ENCODE results near the gene RASSF5.

Gene RASSF5

GRCh38 chr1:206518206-206518605 is 10.9 kb downstream of the RASSF5 start:
- DNase-seq, result no peak

DNA sequence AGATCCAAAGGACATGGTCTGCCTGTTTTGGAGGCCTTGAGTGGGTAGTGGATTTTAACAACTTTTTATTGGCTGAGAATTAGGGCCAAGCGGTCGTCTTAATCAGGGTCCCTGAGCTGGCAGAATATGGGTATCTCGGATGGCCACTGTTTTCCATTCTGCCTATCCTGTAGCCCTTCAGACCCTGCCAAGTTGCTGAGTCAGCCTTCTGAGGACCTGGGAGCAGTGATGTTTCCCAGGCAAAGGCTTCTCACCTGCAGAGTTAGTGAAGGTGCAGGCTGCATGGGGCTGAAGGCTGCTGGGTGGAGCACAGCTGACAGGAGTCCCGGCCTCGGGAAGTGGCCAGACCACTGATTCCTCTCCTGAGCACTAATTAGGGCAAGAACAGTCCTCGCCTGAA is 11.4 kb downstream of the RASSF5 start:
- DNase-seq, result no peak

DNA sequence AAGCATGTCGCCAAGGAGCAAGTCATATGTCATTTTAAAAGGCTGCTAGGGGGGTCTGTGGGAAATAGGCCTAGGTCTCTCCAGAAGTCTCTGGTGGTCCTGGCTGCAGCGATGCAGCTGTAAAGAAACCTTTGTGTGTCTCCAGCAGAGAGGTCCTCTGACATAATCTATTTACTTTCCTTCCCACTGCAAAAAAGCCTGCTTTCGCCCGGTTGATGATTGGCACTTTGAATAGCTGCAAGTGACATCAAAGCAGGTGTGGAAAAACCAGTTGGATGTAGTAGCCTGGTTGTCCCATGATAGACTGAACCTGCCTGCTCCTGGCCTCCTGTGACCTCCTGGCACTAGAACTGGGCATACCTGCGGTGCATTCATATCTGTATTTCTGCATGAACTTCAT is 13.8 kb downstream of the RASSF5 start:
- DNase-seq, result no peak

DNA sequence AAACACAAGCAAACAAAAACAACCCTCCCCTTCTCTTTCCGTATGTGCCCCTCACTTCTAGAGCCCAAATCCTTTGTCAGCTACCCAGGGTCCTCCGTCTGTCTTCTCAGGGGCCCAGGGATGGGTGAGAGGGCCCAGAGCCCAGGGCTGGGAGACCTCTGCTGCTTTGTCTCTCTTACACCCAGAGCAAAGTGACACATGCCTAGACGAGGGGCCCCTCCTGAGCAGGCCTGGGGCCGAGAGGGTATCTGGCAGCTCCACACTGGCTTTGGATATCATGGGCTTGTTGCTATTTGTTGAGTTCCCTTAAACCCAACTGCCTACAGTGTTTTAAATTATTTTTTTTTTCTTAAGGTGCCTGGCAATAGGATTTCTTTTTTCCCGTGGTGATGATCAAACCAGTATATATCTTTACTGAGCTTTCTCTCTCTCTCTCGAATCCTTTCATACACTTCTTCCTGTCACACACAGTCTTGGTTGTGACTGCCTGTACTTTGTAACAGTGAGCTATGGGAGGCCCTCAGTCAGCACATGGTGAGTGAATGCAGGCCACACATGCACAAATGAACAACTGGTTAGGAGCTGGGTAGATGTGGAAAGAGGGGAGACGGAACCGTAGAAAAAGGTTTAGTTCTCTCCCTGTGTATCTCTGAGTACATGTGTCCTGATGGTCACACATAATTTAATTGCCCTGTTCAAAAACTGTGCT is 14.5 kb downstream of the RASSF5 start:
- DNase-seq, result no peak

- no peak for DNase-seq
These were observed 17.5 kb downstream of the RASSF5 start for GRCh38 chr1:206524739-206525364.

DNA sequence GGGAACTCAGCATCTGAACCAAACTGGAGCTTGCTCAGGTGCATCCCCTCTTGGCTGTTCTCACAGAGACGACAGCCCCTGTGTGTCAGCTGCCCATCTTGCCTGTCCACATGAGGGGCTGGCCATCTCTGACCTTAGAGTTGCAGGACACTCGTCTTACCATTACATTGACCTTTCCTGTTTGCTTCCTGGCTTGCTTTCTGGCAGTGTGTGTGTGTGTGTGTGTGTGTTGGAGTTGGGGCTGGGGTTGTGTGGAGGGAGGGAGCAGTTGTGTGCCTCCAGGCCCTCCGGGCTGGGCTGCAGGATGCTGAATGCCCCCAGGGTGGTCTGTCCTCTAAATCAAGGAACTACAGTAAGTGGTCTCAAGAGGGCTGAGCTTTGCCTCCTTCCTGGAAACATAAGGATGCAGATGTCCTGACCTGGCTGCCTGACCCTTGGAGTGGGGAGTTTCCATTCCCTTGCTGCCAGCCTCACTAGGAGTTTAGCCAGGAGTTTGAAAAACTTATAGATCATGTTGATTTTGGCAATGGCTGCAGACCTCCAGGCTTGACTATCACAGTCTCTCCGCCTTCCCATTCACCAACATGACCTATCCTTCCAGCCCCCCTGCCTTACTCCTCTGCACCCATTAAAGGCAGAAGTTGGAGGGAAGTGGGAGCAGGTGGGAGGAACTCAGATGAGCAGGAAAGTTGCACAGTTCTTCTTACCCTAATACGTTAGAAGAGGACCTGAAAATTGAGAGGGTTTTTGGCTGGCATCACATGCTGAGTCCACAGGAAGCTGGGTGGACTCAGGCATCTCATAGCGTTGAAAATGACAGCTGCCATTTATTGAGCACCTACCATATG is 19.0 kb downstream of the RASSF5 start:
- DNase-seq, result no peak

DNA sequence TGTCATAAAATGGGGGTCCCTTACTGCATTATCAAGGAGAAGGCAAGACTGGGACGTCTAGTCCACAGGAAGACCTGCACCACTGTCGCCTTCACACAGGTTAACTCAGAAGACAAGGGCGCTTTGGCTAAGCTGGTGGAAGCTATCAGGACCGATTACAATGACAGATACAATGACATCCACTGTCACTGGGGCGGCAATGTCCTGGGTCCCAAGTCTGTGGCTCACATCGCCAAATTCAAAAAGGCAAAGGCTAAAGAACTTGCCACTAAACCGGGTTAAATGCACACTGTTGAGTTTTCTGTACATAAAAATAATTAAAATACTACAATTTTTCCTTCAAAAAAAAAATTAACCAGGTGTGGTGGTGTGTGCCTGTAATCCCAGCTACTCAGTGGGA is 22.1 kb downstream of the RASSF5 start:
- DNase-seq, result no peak

- no peak for DNase-seq
These were observed 25.0 kb downstream of the RASSF5 start for GRCh38 chr1:206532368-206532767.

GRCh38 chr1:206534552-206534951 is 27.2 kb downstream of the RASSF5 start:
- DNase-seq, result no peak

- DNase-seq, result no peak
These were observed 28.5 kb downstream of the RASSF5 start for GRCh38 chr1:206535853-206536188.

GRCh38 chr1:206537141-206537540 is 29.8 kb downstream of the RASSF5 start:
- no peak for DNase-seq

DNA sequence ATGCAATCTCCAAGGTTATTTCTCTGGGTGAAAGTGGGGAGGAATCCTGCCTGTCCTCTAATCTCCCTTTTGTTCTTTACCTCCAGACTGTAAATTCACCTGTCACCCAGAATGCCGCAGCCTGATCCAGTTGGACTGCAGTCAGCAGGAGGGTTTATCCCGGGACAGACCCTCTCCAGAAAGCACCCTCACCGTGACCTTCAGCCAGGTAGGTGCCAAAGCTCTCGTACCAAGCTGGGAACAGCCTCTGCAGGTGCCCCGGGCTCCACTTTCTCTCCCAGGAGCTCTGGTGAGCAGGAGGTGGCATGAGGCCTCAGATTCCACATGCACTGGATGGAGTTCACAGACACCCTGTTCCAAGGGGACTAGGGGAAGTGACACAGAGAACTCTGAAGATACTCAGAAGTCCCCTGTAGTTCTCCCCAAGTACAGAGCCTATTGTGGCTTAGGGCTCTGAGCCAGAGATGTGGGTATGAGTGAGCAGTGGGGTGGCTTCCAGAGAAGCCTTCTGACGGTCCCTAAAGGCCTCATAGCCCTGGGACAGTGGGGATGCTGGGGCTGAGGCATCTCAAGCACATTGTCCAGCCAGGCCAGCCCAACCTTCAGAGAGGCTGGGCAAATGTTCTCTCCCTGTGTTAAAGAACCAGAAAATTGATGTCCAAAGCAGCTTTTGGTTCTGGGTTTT is 30.9 kb downstream of the RASSF5 start:
- DNase-seq, result no peak

DNA sequence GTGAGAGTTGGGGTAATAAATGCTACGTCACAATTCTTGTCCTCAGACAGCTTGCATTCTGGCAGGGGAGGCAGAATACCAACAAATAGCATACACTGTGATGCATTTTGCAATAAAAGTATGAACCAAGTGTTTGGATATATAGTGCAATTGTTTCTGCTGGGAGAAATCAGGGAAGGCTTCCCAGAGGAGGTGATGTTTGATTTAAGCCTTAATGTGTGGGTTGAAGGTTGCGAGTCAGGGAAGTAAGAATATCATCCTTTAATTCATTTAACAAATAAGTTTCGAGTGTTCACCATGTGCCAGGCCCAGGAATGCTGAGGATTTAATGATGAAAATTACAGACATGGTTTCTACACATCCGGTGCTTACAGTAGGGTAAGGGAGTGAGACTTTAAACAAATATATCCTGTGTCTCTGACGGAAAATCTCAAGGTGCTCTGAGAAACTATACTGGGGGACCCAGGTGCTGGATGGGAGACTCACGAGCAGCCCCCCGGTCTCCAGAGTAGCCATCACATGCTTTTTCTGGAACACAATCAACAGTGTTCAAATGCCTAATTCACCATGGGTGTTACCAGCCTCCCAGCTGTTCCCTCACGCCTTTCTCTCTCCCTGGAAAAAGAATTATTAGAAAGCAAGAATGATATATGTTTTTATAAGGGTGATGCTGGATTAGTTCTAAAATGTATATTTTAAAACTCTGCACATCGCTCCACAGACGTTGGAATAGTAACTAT is 31.7 kb downstream of the RASSF5 start:
- no peak for DNase-seq

DNA sequence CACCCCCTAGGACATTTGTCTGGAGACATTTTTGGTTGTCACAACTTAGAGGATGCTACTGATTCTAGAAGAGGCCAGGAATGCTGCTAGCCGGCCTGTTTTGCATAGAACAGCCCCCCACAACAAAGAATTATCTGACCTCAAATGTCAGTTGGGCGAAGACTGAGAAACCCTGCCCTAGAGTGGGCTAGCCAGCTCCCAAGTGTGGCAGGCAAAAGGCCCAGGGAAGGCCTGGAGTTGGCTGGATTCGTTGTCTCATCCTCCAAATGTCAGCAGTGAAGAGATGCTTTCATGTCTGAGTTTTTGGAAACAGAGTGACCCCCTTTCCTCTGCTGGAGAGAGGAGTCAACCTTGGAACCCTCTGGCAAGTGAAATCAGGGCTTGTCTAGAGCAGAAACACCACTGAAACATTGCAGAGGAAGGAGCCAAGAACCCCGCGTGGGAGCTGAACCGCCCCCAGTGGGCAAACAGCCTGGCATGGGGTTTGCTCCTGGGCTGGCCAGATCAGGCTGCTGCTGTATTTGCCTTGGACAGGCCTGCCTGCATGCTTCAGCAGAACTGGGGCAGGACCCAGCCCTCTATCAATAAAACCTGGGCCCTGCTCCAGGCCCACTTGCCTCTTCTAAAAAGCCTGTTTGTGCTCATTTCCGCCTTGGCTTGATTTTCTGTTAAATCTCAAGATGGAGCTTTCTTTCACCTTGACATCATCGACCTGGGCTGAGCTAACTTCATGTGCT is 32.9 kb downstream of the RASSF5 start:
- DNase-seq, result no peak

GRCh38 chr1:206541236-206541833 is 34.0 kb downstream of the RASSF5 start:
- no peak for DNase-seq

DNA sequence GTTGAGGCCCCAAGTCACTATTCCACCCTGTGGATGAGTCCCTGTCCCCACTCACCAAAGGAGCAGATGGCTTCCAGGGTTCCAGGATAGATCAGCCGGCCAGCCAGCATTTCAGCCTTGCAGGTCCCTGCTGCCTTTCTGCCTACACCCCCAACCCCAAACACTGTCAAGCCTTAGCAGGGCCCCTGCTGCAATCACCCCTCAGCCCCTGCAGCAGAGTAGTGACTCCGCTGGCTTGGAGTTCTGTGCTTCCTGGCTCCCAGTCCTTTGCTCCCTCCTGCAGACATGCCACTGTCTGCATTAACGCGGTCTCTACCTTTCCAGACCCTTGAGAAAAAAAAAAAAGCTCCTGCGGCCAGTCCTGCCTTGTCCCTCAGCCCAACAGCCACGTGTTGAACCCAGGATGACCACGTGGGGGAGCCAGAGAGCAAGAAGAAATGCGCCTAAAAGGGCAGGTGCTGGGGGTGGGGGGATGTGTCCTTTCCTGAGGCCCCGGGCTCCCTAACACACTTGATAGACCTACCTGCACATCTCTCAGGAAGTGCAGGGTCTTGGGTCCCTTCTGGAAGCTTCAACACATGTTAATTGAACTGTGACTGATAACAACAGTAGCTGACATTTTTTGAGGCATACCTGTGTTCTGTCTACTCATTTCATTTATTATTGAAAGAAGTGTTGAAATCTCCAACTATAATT is 37.4 kb downstream of the RASSF5 start:
- DNase-seq, result peak; percentile 84

DNA sequence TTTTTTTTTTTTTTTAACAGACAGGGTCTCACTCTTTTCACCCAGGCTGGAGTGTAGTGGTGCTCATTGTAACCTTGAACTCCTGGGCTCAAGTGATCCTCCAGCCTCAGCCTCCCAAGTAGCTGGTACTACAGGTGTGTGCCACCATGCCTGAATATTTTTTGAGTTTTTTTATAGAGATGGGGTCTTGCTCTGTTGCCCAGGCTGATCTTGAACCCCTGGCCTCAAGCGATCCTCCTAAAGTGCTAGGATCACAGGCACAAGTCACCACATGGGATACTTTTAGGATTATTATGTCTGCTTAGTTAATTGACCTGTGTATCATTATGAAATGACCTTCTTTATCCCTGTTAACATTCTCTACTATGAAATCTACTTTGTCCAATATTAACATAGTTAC is 38.0 kb downstream of the RASSF5 start:
- DNase-seq, result no peak

- no peak for DNase-seq
These were observed 39.8 kb downstream of the RASSF5 start for GRCh38 chr1:206547104-206547503.

- no peak for DNase-seq
These were observed 43.1 kb downstream of the RASSF5 start for GRCh38 chr1:206550446-206550845.

- no peak for DNase-seq
These were observed 44.1 kb downstream of the RASSF5 start for GRCh38 chr1:206551296-206551985.

Measured in activated naive CD4-positive, alpha-beta T cell treated with Interleukin-2 at 50 U/mL for 16 hours (primary cell).